Measurements from ENCODE around the gene C16orf92.

The C16orf92 gene

GRCh38 chr16:30000735-30001631, 22.0 kb upstream of the C16orf92 start:
- DNase-seq: no peak
- Histone ChIP-seq H3K36me3 (peaks cover 0 to 61% (median 35%) of the 10 kb centered on the region in 3 donors), H3K4me3 (no peak overlapping the region), H3K4me1 (peaks cover 0 to 11% (median 9%) of the 10 kb centered on the region in 4 donors), H3K9me3 (no peaks in the 10 kb centered on the region), H3K27ac (no peak overlapping the region), H3K27me3 (no peaks in the 10 kb centered on the region)
- intact Hi-C loops (cut with DNase I; ENCODE audit: low total_unique reads): loop anchor here (10.0 kb wide), 1 partner anchor 76 kb away; the partner anchor contains the start of gene KCTD13
- TF ChIP-seq, protein P1, sequence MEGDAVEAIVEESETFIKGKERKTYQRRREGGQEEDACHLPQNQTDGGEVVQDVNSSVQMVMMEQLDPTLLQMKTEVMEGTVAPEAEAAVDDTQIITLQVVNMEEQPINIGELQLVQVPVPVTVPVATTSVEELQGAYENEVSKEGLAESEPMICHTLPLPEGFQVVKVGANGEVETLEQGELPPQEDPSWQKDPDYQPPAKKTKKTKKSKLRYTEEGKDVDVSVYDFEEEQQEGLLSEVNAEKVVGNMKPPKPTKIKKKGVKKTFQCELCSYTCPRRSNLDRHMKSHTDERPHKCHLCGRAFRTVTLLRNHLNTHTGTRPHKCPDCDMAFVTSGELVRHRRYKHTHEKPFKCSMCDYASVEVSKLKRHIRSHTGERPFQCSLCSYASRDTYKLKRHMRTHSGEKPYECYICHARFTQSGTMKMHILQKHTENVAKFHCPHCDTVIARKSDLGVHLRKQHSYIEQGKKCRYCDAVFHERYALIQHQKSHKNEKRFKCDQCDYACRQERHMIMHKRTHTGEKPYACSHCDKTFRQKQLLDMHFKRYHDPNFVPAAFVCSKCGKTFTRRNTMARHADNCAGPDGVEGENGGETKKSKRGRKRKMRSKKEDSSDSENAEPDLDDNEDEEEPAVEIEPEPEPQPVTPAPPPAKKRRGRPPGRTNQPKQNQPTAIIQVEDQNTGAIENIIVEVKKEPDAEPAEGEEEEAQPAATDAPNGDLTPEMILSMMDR (IDR thresholded peaks at IDR 0.05): no peak

- H3K4me1 ChIP-seq: peaks cover 0 to 4% (median 0%) of the 10 kb centered on the region in 4 donors
- no peaks in the 10 kb centered on the region for H3K9me3 ChIP-seq
- intact Hi-C loops (cut with DNase I; ENCODE audit: low total_unique reads): loop anchor here (10.0 kb wide), 1 partner anchor 78 kb away; the partner anchor contains the start of gene KCTD13
- peaks cover 0 to 58% (median 35%) of the 10 kb centered on the region in 3 donors for H3K36me3 ChIP-seq
- TF ChIP-seq, protein P1 (IDR thresholded peaks at IDR 0.05): no peak
- no peak overlapping the region for H3K4me3 ChIP-seq
- DNase-seq: no peak
- H3K27me3 ChIP-seq: peaks cover 0 to 16% of the 10 kb centered on the region in 2 donors
- no peak overlapping the region for H3K27ac ChIP-seq
These were observed 20.2 kb upstream of the C16orf92 start for GRCh38 chr16:30002614-30003346.

- TF ChIP-seq, protein P1 (IDR thresholded peaks at IDR 0.05): no peak
- H3K4me3 ChIP-seq: no peak overlapping the region
- DNase-seq: no peak
- peaks cover 0 to 55% (median 35%) of the 10 kb centered on the region in 3 donors for H3K36me3 ChIP-seq
- H3K27ac ChIP-seq: no peak overlapping the region
- no peaks in the 10 kb centered on the region for H3K9me3 ChIP-seq
- peaks cover 0 to 4% (median 0%) of the 10 kb centered on the region in 4 donors for H3K4me1 ChIP-seq
- intact Hi-C loops (cut with DNase I; ENCODE audit: low total_unique reads): loop anchor here (10.0 kb wide), 1 partner anchor 79 kb away; the partner anchor contains the start of gene KCTD13
- peaks cover 0 to 27% of the 10 kb centered on the region in 2 donors for H3K27me3 ChIP-seq
These were observed 19.2 kb upstream of the C16orf92 start for GRCh38 chr16:30003670-30004423.

DNA sequence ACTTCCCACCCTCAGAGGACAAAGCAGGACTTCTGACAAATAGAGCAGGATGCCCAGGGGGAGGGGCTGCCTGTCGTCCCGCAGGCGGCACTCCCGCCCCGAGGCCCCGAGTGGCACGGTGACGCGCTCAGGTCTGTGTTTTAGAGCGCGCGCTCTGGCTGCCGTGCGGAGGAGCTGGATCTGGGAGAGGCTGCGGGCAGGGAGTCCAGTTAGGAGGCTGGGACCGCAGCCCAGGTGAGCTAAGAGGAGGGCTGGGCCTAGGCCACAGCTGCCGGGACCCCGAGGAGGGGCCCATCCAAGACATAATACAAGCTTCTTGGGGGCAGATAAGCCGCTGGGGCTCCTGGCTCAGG, 18.6 kb upstream of the C16orf92 start:
- Histone ChIP-seq H3K9me3 (no peaks in the 10 kb centered on the region), H3K27ac (no peak overlapping the region), H3K4me1 (peaks cover 0 to 4% (median 0%) of the 10 kb centered on the region in 4 donors), H3K27me3 (peaks cover 0 to 32% of the 10 kb centered on the region in 2 donors), H3K4me3 (no peak overlapping the region), H3K36me3 (peaks cover 0 to 53% (median 33%) of the 10 kb centered on the region in 3 donors)
- intact Hi-C loops (cut with DNase I; ENCODE audit: low total_unique reads): loop anchor here (10.0 kb wide), 1 partner anchor 80 kb away; the partner anchor contains the start of gene KCTD13
- DNase-seq: no peak
- TF ChIP-seq, protein P1 (IDR thresholded peaks at IDR 0.05): no peak

DNA sequence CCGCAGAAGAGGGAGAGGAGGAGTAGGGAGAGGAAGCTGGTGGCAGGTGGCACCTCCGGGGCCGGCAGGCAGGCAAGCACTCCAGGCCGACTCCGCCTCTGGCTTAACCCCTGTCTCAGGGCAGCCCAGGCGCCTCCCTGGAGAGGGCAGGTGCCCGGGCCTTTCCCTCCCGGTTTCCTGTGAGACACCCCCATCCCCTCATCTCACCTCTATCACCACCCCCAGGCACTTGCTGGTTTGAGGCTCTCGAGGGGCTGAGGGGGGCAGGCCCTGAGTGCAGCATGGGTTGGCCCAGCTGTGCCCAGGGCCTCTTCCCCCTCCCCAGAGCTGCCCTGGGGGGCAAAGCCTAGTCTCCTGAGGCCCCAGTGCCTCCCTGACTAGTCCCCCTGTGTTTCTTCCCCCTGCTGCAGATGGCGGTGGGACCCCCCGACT, 18.2 kb upstream of the C16orf92 start:
- Histone ChIP-seq H3K4me1 (peaks cover 0 to 8% (median under 1%) of the 10 kb centered on the region in 4 donors), H3K27ac (no peak overlapping the region), H3K36me3 (peaks cover 0 to 49% (median 29%) of the 10 kb centered on the region in 3 donors), H3K27me3 (peaks cover 0 to 36% of the 10 kb centered on the region in 2 donors), H3K9me3 (no peaks in the 10 kb centered on the region), H3K4me3 (no peak overlapping the region)
- intact Hi-C loops (cut with DNase I; ENCODE audit: low total_unique reads): loop anchor here (5.0 to 10.0 kb wide), 3 partner anchors 80 to 308 kb away; partner anchors contain the start of genes CDIPT and KCTD13
- TF ChIP-seq, protein P1 (IDR thresholded peaks at IDR 0.05): no peak
- no peak for DNase-seq
